Right lobe of liver (tissue), 6 donors: ENCODE measurements around the gene KCNAB3. TPM values are rescaled to one million over a fixed set of nuclear protein-coding genes. Genes with fewer than 3 reads are reported as not detected.

ENCODE experiments used
- ATAC-seq, 4 donors: fragments of 200-7000 bp; cut with Tn5 transposase; one replicate each; pipeline ENCODE4 v1.9.1; 2020; ENCODE audit warnings: mild to moderate bottlenecking in 4 of 4, moderate library complexity in 4 of 4
- DNase-seq, 3 donors: peaks; one replicate each; pipeline ENCODE4 v3.0.0-alpha.2; 2020
- H3K27ac ChIP-seq, 3 donors: fragments of 200-600 bp; one replicate each; pipeline ENCODE4 v1.8.0; 2022
- H3K27me3 ChIP-seq, 2 donors: fragments of 200-600 bp; one replicate each; pipeline ENCODE4 v1.8.0; 2022
- H3K36me3 ChIP-seq, 4 donors: fragments of 200-600 bp; sonication (generic) in 1 of 4; one replicate each; pipeline versions ENCODE4 v1.5.1 to v1.8.0; 2017 to 2022; ENCODE audit warnings: control low read depth in 1 of 4
- H3K4me1 ChIP-seq, 4 donors: fragments of 200-600 bp; sonication (generic) in 1 of 4; one replicate each; pipeline versions ENCODE4 v1.5.1 to v1.8.0; 2017 to 2022; ENCODE audit warnings: control low read depth in 1 of 4
- H3K4me3 ChIP-seq, 3 donors: fragments of 200-600 bp; one replicate each; pipeline ENCODE4 v1.8.0; 2022
- H3K9me3 ChIP-seq, 4 donors: fragments of 200-600 bp; sonication (generic) in 1 of 4; one replicate each; pipeline versions ENCODE4 v1.5.1 to v1.8.0; 2017 to 2022; ENCODE audit warnings: control low read depth in 1 of 4
- CTCF ChIP-seq, 4 donors: fragments of 200-600 bp in 3 of 4; fragments of 450-650 bp in 1 of 4; IDR thresholded peaks; one replicate each; pipeline versions ENCODE4 v1.5.1 to v1.8.0; 2016 to 2022; ENCODE audit warnings: antibody characterized with exemption in 4 of 4, mild to moderate bottlenecking in 2 of 4
- POLR2A ChIP-seq: fragments of 450-650 bp; IDR thresholded peaks from one replicate; pipeline ENCODE4 v1.6.1; 2017; ENCODE audit warnings: antibody characterized with exemption, mild to moderate bottlenecking
- whole genome bisulfite sequencing: methylation state at CpG from one replicate; pipeline ENCODE4 v1.1.6; 2018; ENCODE audit warnings: low coverage, low lambda C conversion rate; ENCODE audit not compliant: insufficient coverage; ENCODE audit errors: missing lambda C conversion rate; 5-methylcytosine and 5-hydroxymethylcytosine counted together
- intact Hi-C, 2 donors: fragments of 100-400 bp; cut with DNase I; formaldehyde crosslinking; loops; one replicate each; pipeline versions ENCODE4 v1.11.2 to v1.14.1; 2022
- total RNA-seq, 6 experiments: library from RNA; depleted of rRNA in 2 of 6; stranded (reverse); fragments of >200 nt in 2 of 6; fragmentation: NEBNext Ultra II Directional in 3 of 6; extraction: Animal tissue kit (Norgen Biotek cat#: 25700) in 3 of 6; gene quantifications; one replicate each; pipeline versions ENCODE4 v1.1.0 to v1.2.4, GENCODE V29; 2016 to 2023
- donor health status: DM: no; HTN: yes; CAD: no.
- donor health status: DM: no; HTN: no; CAD: no.
- donor health status: DM: no; HTN: no; CAD: no.
- donor health status: DM: no; HTN: yes; CAD: no.
- donor health status: DM: no; HTN: yes; CAD: no.

The KCNAB3 gene
- total RNA-seq, 6 experiments from 2014 or later = 0.61 to 2.9 (median 1.0) TPM; not detected in 1

GRCh38 chr17:7888184-7888920, 41.3 kb downstream of the KCNAB3 start, which contains the start of gene CHD3:
Gene CHD3, plus strand, starts transcription at chr17:7888789. Its CDS starts 212 bp downstream, at chr17:7889001.
- intact Hi-C loops = no loop called here
- TF ChIP-seq POLR2A = no peak
- TF ChIP-seq CTCF (IDR thresholded peaks at IDR 0.05) = no peak
- Histone ChIP-seq H3K27me3 (no peaks in the 10 kb centered on the region), H3K9me3 (no peaks in the 10 kb centered on the region), H3K4me1 (peaks cover 3 to 43% (median 22%) of the 10 kb centered on the region in 4 donors), H3K36me3 (no peaks in the 10 kb centered on the region), H3K4me3 (peak within 1 kb of the TSS; percentile 28 to 63 (median 51)), H3K27ac (peak within 1 kb of the TSS; percentile 82)
- DNase-seq (no peak), ATAC-seq (no peak)
- 51% methylated on average over 15 of the region's 18 CpGs for WGBS

- TF ChIP-seq CTCF (IDR thresholded peaks at IDR 0.05) (no peak), POLR2A (peak; percentile 32)
- WGBS = 1% methylated on average over 27 of the region's 35 CpGs
- H3K27ac ChIP-seq = peak overlapping the region; percentile 82
- no peaks in the 10 kb centered on the region for H3K27me3 ChIP-seq
- H3K4me3 ChIP-seq = peak overlapping the region; percentile 28 to 63 (median 51)
- no peaks in the 10 kb centered on the region for H3K9me3 ChIP-seq
- ATAC-seq (peak; percentile 81 to 88 (median 82)), DNase-seq (peak; percentile 89 to 93 (median 92))
- H3K36me3 ChIP-seq = no peaks in the 10 kb centered on the region
- H3K4me1 ChIP-seq = peaks cover 3 to 43% (median 22%) of the 10 kb centered on the region in 4 donors
- intact Hi-C loops = no loop called here
Observed at GRCh38 chr17:7887482-7888183, 42.0 kb downstream of the KCNAB3 start.

- intact Hi-C loops = no loop called here
- 5% methylated on average over 8 of the region's 8 CpGs for WGBS
- Histone ChIP-seq H3K27me3 (no peaks in the 10 kb centered on the region), H3K27ac (peak overlapping the region; percentile 82 to 88 (median 82)), H3K36me3 (no peaks in the 10 kb centered on the region), H3K4me3 (peak overlapping the region in 2 of 3 donors; percentile 51 to 63), H3K9me3 (no peaks in the 10 kb centered on the region), H3K4me1 (peaks cover 3 to 43% (median 22%) of the 10 kb centered on the region in 4 donors)
- DNase-seq = no peak
- no peak for ATAC-seq
- TF ChIP-seq CTCF (IDR thresholded peaks at IDR 0.05) (no peak), POLR2A (no peak)
Observed at GRCh38 chr17:7887038-7887481, 42.6 kb downstream of the KCNAB3 start.

GRCh38 chr17:7886227-7887037, 43.2 kb downstream of the KCNAB3 start:
- no peak for ATAC-seq
- peak overlapping the region; percentile 56 to 63 (median 59) for H3K4me3 ChIP-seq
- no peaks in the 10 kb centered on the region for H3K36me3 ChIP-seq
- 3% methylated on average over 13 of the region's 30 CpGs for WGBS
- peak overlapping the region; percentile 82 to 88 (median 82) for H3K27ac ChIP-seq
- no peaks in the 10 kb centered on the region for H3K9me3 ChIP-seq
- intact Hi-C loops = no loop called here
- peaks cover 3 to 43% (median 22%) of the 10 kb centered on the region in 4 donors for H3K4me1 ChIP-seq
- no peaks in the 10 kb centered on the region for H3K27me3 ChIP-seq
- no peak for TF ChIP-seq CTCF (IDR thresholded peaks at IDR 0.05)
- no peak for TF ChIP-seq POLR2A
- DNase-seq = no peak
